ENCODE measurements around the gene SCG3. TPM values are rescaled to one million over a fixed set of nuclear protein-coding genes. Genes with fewer than 3 reads are reported as not detected.

Gene SCG3
- total and polyA plus RNA-seq, 2 donors (not counting 1 experiment from before 2014, with no cell fraction given), result not detected

- 100% methylated on average over 5 of the region's 5 CpGs for WGBS (ENCODE audit: insufficient coverage)
- no peak overlapping the region for H3K4me3 ChIP-seq (ENCODE audit: control extremely low read depth in 1 of 5, extremely low read depth in 1 of 5, insufficient read depth in 1 of 5, low read depth in 2 of 5, low read length in 4 of 5)
- H3K9ac ChIP-seq (ENCODE audit: low read length), result no peak overlapping the region
- H2AFZ ChIP-seq (ENCODE audit: insufficient read depth, low read depth, low read length, poor library complexity, severe bottlenecking), result no peak overlapping the region
- H3K4me1 ChIP-seq (ENCODE audit: control insufficient read depth in 2 of 2, insufficient read depth in 2 of 2, low read length in 2 of 2), result peaks cover 14 to 24% of the 10 kb centered on the region in 2 donors
- ChIA-PET POLR2A (no interaction called here), CTCF (interaction anchor here (1.1 to 3.0 kb wide), 3 partner anchors 13 to 99 kb away, joined by 7 to 10 read pairs (median 7); no protein-coding TSS in a partner anchor)
- DNase-seq, result no peak
- H3K9me3 ChIP-seq (ENCODE audit: control extremely low read depth in 1 of 3, control insufficient read depth in 2 of 3, insufficient read depth in 1 of 3, low read length in 2 of 3), result no peaks in the 10 kb centered on the region
- H3K4me2 ChIP-seq (replicated peaks; ENCODE audit: low read depth, low read length, poor library complexity, severe bottlenecking), result no peak overlapping the region
- Mint-ChIP-seq H3K9me3 (ENCODE audit: insufficient read depth) (no peaks in the 10 kb centered on the region), H3K27ac (no peak overlapping the region), H3K4me3 (no peak overlapping the region), H3K4me1 (peaks cover 43% of the 10 kb centered on the region), H3K27me3 (no peaks in the 10 kb centered on the region)
- H3K27me3 ChIP-seq (replicated peaks in 1 of 4; ENCODE audit: control extremely low read depth in 1 of 4, control insufficient read depth in 3 of 4, insufficient read depth in 4 of 4, low read length in 3 of 4), result no peaks in the 10 kb centered on the region
- peaks cover 9% of the 10 kb centered on the region for H4K20me1 ChIP-seq (ENCODE audit: control insufficient read depth, insufficient read depth, low read length, poor library complexity, severe bottlenecking)
- H3K27ac ChIP-seq (ENCODE audit: low read length in 2 of 2), result no peak overlapping the region
- H3K36me3 ChIP-seq (replicated peaks in 1 of 2; ENCODE audit: control extremely low read depth in 1 of 2, control insufficient read depth in 1 of 2, extremely low read depth in 1 of 2, insufficient read depth in 2 of 2, low read length in 1 of 2), result no peaks in the 10 kb centered on the region
- ATAC-seq (ENCODE audit: low read depth), result no peak
- H3K79me2 ChIP-seq (ENCODE audit: control insufficient read depth, insufficient read depth, low read length), result peaks cover 22% of the 10 kb centered on the region
- intact Hi-C loops (cut with micrococcal nuclease), result no loop called here
- TF ChIP-seq EZH2 (IDR thresholded peaks at IDR 0.05; ENCODE audit: borderline replicate concordance, insufficient read depth, low read depth, low read length, poor library complexity, severe bottlenecking) (no peak), CTCF (IDR thresholded peaks at IDR 0.05) (no peak)
Observed at GRCh38 chr15:51749307-51749706, 68.0 kb downstream of the SCG3 start.

GRCh38 chr15:51750186-51750585 is 68.9 kb downstream of the SCG3 start:
- CTCF ChIA-PET, result interaction anchor here (0.7 to 1.3 kb wide), 3 partner anchors 13 to 100 kb away, joined by 3 to 6 read pairs (median 5); partner anchors contain the start of gene LYSMD2

More at GRCh38 chr15:51750186-51750585, 68.9 kb downstream of the SCG3 start:
- POLR2A ChIA-PET, result interaction anchor here (2.8 kb wide), 1 partner anchor 13 kb away, joined by 16 read pairs; the partner anchor contains the start of gene LYSMD2
- H3K27me3 ChIP-seq (replicated peaks in 1 of 4; ENCODE audit: control extremely low read depth in 1 of 4, control insufficient read depth in 3 of 4, insufficient read depth in 4 of 4, low read length in 3 of 4), result no peaks in the 10 kb centered on the region
- intact Hi-C loops (cut with micrococcal nuclease), result no loop called here
- H4K20me1 ChIP-seq (ENCODE audit: control insufficient read depth, insufficient read depth, low read length, poor library complexity, severe bottlenecking), result peaks cover 9% of the 10 kb centered on the region
- no peak for DNase-seq
- H3K36me3 ChIP-seq (replicated peaks in 1 of 2; ENCODE audit: control extremely low read depth in 1 of 2, control insufficient read depth in 1 of 2, extremely low read depth in 1 of 2, insufficient read depth in 2 of 2, low read length in 1 of 2), result no peaks in the 10 kb centered on the region
- no peak overlapping the region for H3K9ac ChIP-seq (ENCODE audit: low read length)
- peaks cover 43% of the 10 kb centered on the region for H3K4me1 Mint-ChIP-seq
- peak overlapping the region; percentile 95 for H3K4me2 ChIP-seq (replicated peaks; ENCODE audit: low read depth, low read length, poor library complexity, severe bottlenecking)
- WGBS (ENCODE audit: insufficient coverage), result 56% methylated on average over 3 of the region's 4 CpGs
- ATAC-seq (ENCODE audit: low read depth), result no peak
- H3K9me3 Mint-ChIP-seq (ENCODE audit: insufficient read depth), result no peaks in the 10 kb centered on the region
- peaks cover 31% of the 10 kb centered on the region for H3K79me2 ChIP-seq (ENCODE audit: control insufficient read depth, insufficient read depth, low read length)
- peak overlapping the region; percentile 94 for H3K4me3 Mint-ChIP-seq
- no peaks in the 10 kb centered on the region for H3K27me3 Mint-ChIP-seq
- peak overlapping the region; percentile 87 for H2AFZ ChIP-seq (ENCODE audit: insufficient read depth, low read depth, low read length, poor library complexity, severe bottlenecking)
- H3K4me1 ChIP-seq (ENCODE audit: control insufficient read depth in 2 of 2, insufficient read depth in 2 of 2, low read length in 2 of 2), result peaks cover 14 to 24% of the 10 kb centered on the region in 2 donors
- peak overlapping the region; percentile 87 for H3K27ac Mint-ChIP-seq
- H3K9me3 ChIP-seq (ENCODE audit: control extremely low read depth in 1 of 3, control insufficient read depth in 2 of 3, insufficient read depth in 1 of 3, low read length in 2 of 3), result no peaks in the 10 kb centered on the region
- no peak overlapping the region for H3K27ac ChIP-seq (ENCODE audit: low read length in 2 of 2)
- TF ChIP-seq EZH2 (IDR thresholded peaks at IDR 0.05; ENCODE audit: borderline replicate concordance, insufficient read depth, low read depth, low read length, poor library complexity, severe bottlenecking) (no peak), CTCF (IDR thresholded peaks at IDR 0.05) (no peak)
- no peak overlapping the region for H3K4me3 ChIP-seq (ENCODE audit: control extremely low read depth in 1 of 5, extremely low read depth in 1 of 5, insufficient read depth in 1 of 5, low read depth in 2 of 5, low read length in 4 of 5)
